K562 (cell line): ENCODE data around the gene SGPL1. TPM values are rescaled to one million over a fixed set of nuclear protein-coding genes. Genes with fewer than 3 reads are reported as not detected.

ENCODE experiments used
- ATF6 ChIP-seq: sonication (generic); formaldehyde crosslinking; IDR thresholded peaks from 2 replicates; pipeline ENCODE4 v1.4.0; 2020; ENCODE audit warnings: mild to moderate bottlenecking, missing genetic modification reagents
- ELF4 ChIP-seq: fragments of 450-650 bp; formaldehyde crosslinking; IDR thresholded peaks from 2 replicates; pipeline ENCODE4 v1.4.0; 2022; ENCODE audit warnings: missing genetic modification characterization
- HCFC1 ChIP-seq: IDR thresholded peaks from 2 replicates; pipeline ENCODE4 v1.6.1; 2012; ENCODE audit warnings: low read depth, low read length, improper control_type of control experiment
- NEUROD1 ChIP-seq: fragments of 150-350 bp; IDR thresholded peaks from 2 replicates; pipeline ENCODE4 v1.6.1; 2014; ENCODE audit warnings: borderline replicate concordance, low read length, low read depth; ENCODE audit not compliant: partially characterized antibody
- NFRKB ChIP-seq: fragments of 450-650 bp; IDR thresholded peaks from 2 replicates; pipeline ENCODE4 v1.6.1; 2016; ENCODE audit warnings: low read depth
- PHF20 ChIP-seq: fragments of 450-650 bp; IDR thresholded peaks from 2 replicates; pipeline ENCODE4 v1.6.1; 2018; ENCODE audit not compliant: partially characterized antibody
- PHTF2 ChIP-seq: fragments of 250-450 bp; sonication (Bioruptor Pico); IDR thresholded peaks from 2 replicates; pipeline ENCODE4 v1.5.0; 2021; ENCODE audit warnings: mild to moderate bottlenecking
- REST ChIP-seq, 2 experiments: fragments of 450-650 bp; formaldehyde crosslinking in 1 of 2; IDR thresholded peaks; 2 replicates each; pipeline versions ENCODE4 v1.4.0 to v1.6.1; 2014 to 2020; ENCODE audit warnings: mild to moderate bottlenecking in 2 of 2, borderline replicate concordance in 1 of 2, low read depth in 1 of 2
- SAFB ChIP-seq: fragments of 200-400 bp; formaldehyde crosslinking; IDR thresholded peaks from 2 replicates; pipeline ENCODE4 v1.6.1; 2017; ENCODE audit warnings: low read depth, low read length, borderline replicate concordance
- TARDBP ChIP-seq: fragments of 450-650 bp; IDR thresholded peaks from 2 replicates; pipeline ENCODE4 v1.6.1; 2016
- YY1 ChIP-seq, 3 experiments: IDR thresholded peaks; 2 replicates each; pipeline ENCODE4 v1.6.1; 2011; ENCODE audit warnings: low read length in 2 of 3, mild to moderate bottlenecking in 2 of 3, moderate library complexity in 2 of 3, borderline replicate concordance in 1 of 3, control low read depth in 1 of 3, low read depth in 1 of 3; ENCODE audit not compliant: insufficient read depth in 3 of 3, insufficient replicate concordance in 2 of 3, control insufficient read depth in 1 of 3, insufficient read length in 1 of 3; ENCODE audit errors: extremely low read depth in 1 of 3
- ZBTB49 ChIP-seq: sonication (generic); formaldehyde crosslinking; IDR thresholded peaks from 2 replicates; pipeline ENCODE4 v1.8.0; 2022; ENCODE audit warnings: missing genetic modification reagents, mild to moderate bottlenecking, borderline replicate concordance
- polyA plus RNA-seq, 8 experiments: library from polyadenylated mRNA; depleted of rRNA in 4 of 8; stranded (reverse) in 5 of 8; unstranded in 3 of 8; fragments of >200 nt; fragmentation: Nextera tagmentation in 2 of 8; fragmentation: Illumina TruSeq in 1 of 8; extraction: Ambion mirVana in 2 of 8; extraction: Trizol in 1 of 8; gene quantifications; 2 replicates each; pipeline versions ENCODE4 v1.2.1 to v1.2.3, GENCODE V29; 2011 to 2014; ENCODE audit warnings: inconsistent platforms in 1 of 8, missing spikeins in 1 of 8
- total RNA-seq, 7 experiments: library from RNA; depleted of rRNA in 6 of 7; stranded (reverse); fragments of >200 nt in 6 of 7; fragmentation: Illumina TruSeq in 2 of 7; extraction: Trizol in 2 of 7; gene quantifications; 2 replicates each; pipeline versions ENCODE4 v1.2.1 to v1.2.3, GENCODE V29; 2011 to 2021; ENCODE audit warnings: low replicate concordance in 1 of 7

SGPL1 gene
- total and polyA plus RNA-seq, 9 of the 15 experiments (the other 6 are each of a cell fraction or from before 2014, with no cell fraction given): 6.0 to 18.0 (median 8.7) TPM

GRCh38 chr10:70887804-70888800, 72.4 kb downstream of the SGPL1 start, which contains the start of gene PCBD1 (continued):
- no peak for TF ChIP-seq ZBTB49
- TF ChIP-seq NFRKB: no peak
- no peak for TF ChIP-seq NEUROD1
- TF ChIP-seq PHF20: peak; percentile 58
- no peak for TF ChIP-seq HCFC1
- peak; percentile 48; the same call in 1 of the 2 replicates for TF ChIP-seq ELF4
- TF ChIP-seq PHTF2 (CRISPR knock-in tag): no peak
- peak; percentile 35; the same call in 1 of the 2 replicates for TF ChIP-seq SAFB
- TF ChIP-seq REST (IDR thresholded peaks at IDR 0.05; ENCODE audit: borderline replicate concordance): no peak
- TF ChIP-seq REST (CRISPR knock-in tag; IDR thresholded peaks at IDR 0.05; ENCODE audit: low read depth): no peak
- no peak; the same call in 1 of the 2 replicates for TF ChIP-seq ATF6 (CRISPR knock-in tag)
- peak in 2 of 3 experiments; percentile 36 to 73 for TF ChIP-seq YY1 (IDR thresholded peaks at IDR 0.05; ENCODE audit: borderline replicate concordance in 1 of 3, control insufficient read depth in 1 of 3, extremely low read depth in 1 of 3, insufficient read depth in 3 of 3, insufficient read length in 1 of 3, insufficient replicate concordance in 2 of 3, low read depth in 1 of 3, low read length in 2 of 3)
- TF ChIP-seq TARDBP: peak; percentile 95
